ENCODE measurements around the gene CRYBG2. TPM values are rescaled to one million over a fixed set of nuclear protein-coding genes. Genes with fewer than 3 reads are reported as not detected.
"Not testable (repeated sequence)": the region's sequence is repeated elsewhere in the genome, so short reads cannot be mapped to it uniquely, and the experiment has no call there.

CRYBG2 gene
- total RNA-seq, 1 donor from 2014 or later: 0.27 TPM

- H3K4me3 Mint-ChIP-seq: no peak overlapping the region
- H3K27me3 Mint-ChIP-seq: no peaks in the 10 kb centered on the region
- ChIA-PET CTCF (interaction anchor here (0.9 kb wide), 1 partner anchor 169 kb away, joined by 3 read pairs; the partner anchor contains the start of gene ZNF593), POLR2A (interaction anchor here (0.9 kb wide), 1 partner anchor 23 kb away, joined by 3 read pairs; no protein-coding TSS in a partner anchor)
- no peak for TF ChIP-seq CTCF (IDR thresholded peaks at IDR 0.05)
- no peak overlapping the region for H3K27ac Mint-ChIP-seq
- ATAC-seq (ENCODE audit: low read depth): no peak
- DNase-seq: no peak
- H3K9me3 Mint-ChIP-seq: no peaks in the 10 kb centered on the region
- H3K4me1 Mint-ChIP-seq: peaks cover 12% of the 10 kb centered on the region
- intact Hi-C loops (cut with micrococcal nuclease): no loop called here
- H3K36me3 Mint-ChIP-seq (ENCODE audit: low read depth): no peaks in the 10 kb centered on the region
These were observed 15.3 kb downstream of the CRYBG2 start for GRCh38 chr1:26338670-26339069.

DNA sequence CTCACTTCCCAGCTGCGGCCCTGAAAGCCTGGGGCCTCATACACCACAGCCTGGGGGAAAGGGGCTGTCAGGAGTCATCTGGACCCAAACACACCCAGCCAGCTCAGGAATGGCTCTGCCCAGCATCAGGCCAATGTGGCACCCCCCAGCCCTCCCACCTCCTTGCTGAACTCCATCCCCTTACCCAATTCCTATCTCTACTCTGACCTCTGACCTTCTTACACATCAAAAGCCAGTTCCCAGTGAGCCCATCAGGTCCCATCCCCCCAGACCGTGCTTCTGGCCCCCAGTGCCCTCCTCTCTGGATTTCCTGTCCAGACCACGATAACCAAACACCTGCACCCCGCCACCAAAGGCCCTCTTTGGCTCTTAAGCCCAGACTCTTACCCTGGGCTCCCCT, 16.3 kb downstream of the CRYBG2 start:
- Mint-ChIP-seq H3K4me3 (no peak overlapping the region), H3K36me3 (ENCODE audit: low read depth) (no peaks in the 10 kb centered on the region), H3K4me1 (peaks cover 12% of the 10 kb centered on the region), H3K9me3 (no peaks in the 10 kb centered on the region), H3K27ac (peak overlapping the region; percentile 63), H3K27me3 (no peaks in the 10 kb centered on the region)
- DNase-seq: no peak
- no peak for ATAC-seq (ENCODE audit: low read depth)
- intact Hi-C loops (cut with micrococcal nuclease): no loop called here
- ChIA-PET POLR2A (interaction anchor here (2.4 kb wide), 1 partner anchor 48 kb away, joined by 8 read pairs; no protein-coding TSS in a partner anchor), CTCF (no interaction called here)
- no peak for TF ChIP-seq CTCF (IDR thresholded peaks at IDR 0.05)

- TF ChIP-seq CTCF (IDR thresholded peaks at IDR 0.05): no peak
- POLR2A ChIA-PET: interaction anchor here (2.4 kb wide), 1 partner anchor 48 kb away, joined by 8 read pairs; no protein-coding TSS in a partner anchor
- DNase-seq (no peak), ATAC-seq (ENCODE audit: low read depth) (no peak)
- Mint-ChIP-seq H3K4me3 (peak overlapping the region; percentile 91), H3K27me3 (no peaks in the 10 kb centered on the region), H3K36me3 (ENCODE audit: low read depth) (no peaks in the 10 kb centered on the region), H3K9me3 (no peaks in the 10 kb centered on the region), H3K4me1 (peaks cover 12% of the 10 kb centered on the region), H3K27ac (no peak overlapping the region)
- CTCF ChIA-PET: no interaction called here
- intact Hi-C loops (cut with micrococcal nuclease): no loop called here
These were observed 16.8 kb downstream of the CRYBG2 start for GRCh38 chr1:26337206-26337535.

DNA sequence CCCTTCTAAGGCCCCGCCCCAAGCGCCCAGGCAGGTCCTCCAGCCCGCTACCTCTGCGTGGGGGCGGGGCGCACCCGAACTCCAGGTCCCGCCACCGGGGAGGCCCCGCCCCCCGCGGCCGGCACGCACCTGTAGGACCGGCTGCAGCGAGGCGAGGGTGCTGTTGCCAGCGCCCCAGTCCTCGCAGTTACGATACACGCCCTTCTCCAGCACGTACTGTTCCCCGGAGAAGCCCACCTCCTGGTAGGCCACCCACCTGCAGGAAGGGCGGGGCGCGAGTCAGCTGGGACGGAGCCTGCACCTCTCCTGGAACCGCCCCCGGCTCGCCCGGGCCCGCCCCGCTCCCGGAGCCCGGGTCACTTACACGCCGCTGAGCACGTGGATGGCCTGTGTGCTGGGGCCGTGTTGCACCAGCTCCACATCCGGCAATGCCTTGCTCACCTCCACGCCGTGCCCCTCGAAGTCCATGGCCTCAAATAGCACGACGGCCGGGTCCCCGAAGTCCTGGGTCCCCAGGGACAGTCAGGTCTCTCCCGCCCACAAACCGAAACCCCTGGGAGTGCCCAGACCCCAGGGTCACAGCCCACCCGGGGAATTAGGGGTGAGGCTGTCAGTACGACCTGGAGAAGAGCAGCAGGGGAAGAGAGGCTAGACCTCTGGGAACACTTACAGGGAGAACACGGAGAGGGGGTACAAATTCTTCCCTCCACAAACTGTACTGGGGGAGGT, 17.3 kb downstream of the CRYBG2 start:
- Mint-ChIP-seq H3K4me1 (peaks cover 12% of the 10 kb centered on the region), H3K27me3 (no peaks in the 10 kb centered on the region), H3K4me3 (peak overlapping the region; percentile 91), H3K27ac (peak overlapping the region; percentile 7), H3K9me3 (no peaks in the 10 kb centered on the region), H3K36me3 (ENCODE audit: low read depth) (no peaks in the 10 kb centered on the region)
- DNase-seq (peak; percentile 83), ATAC-seq (ENCODE audit: low read depth) (peak; percentile 96)
- no peak for TF ChIP-seq CTCF (IDR thresholded peaks at IDR 0.05)
- POLR2A ChIA-PET: interaction anchor here (2.4 kb wide), 1 partner anchor 47 kb away, joined by 8 read pairs; no protein-coding TSS in a partner anchor
- intact Hi-C loops (cut with micrococcal nuclease): no loop called here
- CTCF ChIA-PET: no interaction called here

- intact Hi-C loops (cut with micrococcal nuclease): no loop called here
- CTCF ChIA-PET: interaction anchor here (0.9 to 1.2 kb wide), 2 partner anchors 14 to 82 kb away, joined by 3 read pairs; no protein-coding TSS in a partner anchor
- no peak for TF ChIP-seq CTCF (IDR thresholded peaks at IDR 0.05)
- Mint-ChIP-seq H3K27ac (peak overlapping the region; percentile 41), H3K4me1 (peaks cover 12% of the 10 kb centered on the region), H3K27me3 (no peaks in the 10 kb centered on the region), H3K9me3 (no peaks in the 10 kb centered on the region), H3K36me3 (ENCODE audit: low read depth) (no peaks in the 10 kb centered on the region), H3K4me3 (peak overlapping the region; percentile 91)
- POLR2A ChIA-PET: interaction anchor here (2.4 kb wide), 1 partner anchor 47 kb away, joined by 8 read pairs; no protein-coding TSS in a partner anchor
- peak; percentile 7 for ATAC-seq (ENCODE audit: low read depth)
- no peak for DNase-seq
These were observed 18.0 kb downstream of the CRYBG2 start for GRCh38 chr1:26335774-26336476.

GRCh38 chr1:26333312-26333711, 20.6 kb downstream of the CRYBG2 start:
- H3K4me3 Mint-ChIP-seq; H3K9me3 Mint-ChIP-seq; H3K27ac Mint-ChIP-seq; H3K27me3 Mint-ChIP-seq; intact Hi-C loops (cut with micrococcal nuclease); H3K36me3 Mint-ChIP-seq (ENCODE audit: low read depth); ATAC-seq (ENCODE audit: low read depth); DNase-seq; CTCF ChIA-PET: not testable (repeated sequence)
- POLR2A ChIA-PET: interaction anchor here (0.6 kb wide), 1 partner anchor 294 kb away, joined by 3 read pairs; no protein-coding TSS in a partner anchor
- peaks cover 12% of the 10 kb centered on the region for H3K4me1 Mint-ChIP-seq

All from activated B cell treated with CpG ODN at 0.5 μM for 24 hours (primary cell).